IgD-negative memory B cell (primary cell): Measurements from ENCODE around the gene SERHL2. TPM values are rescaled to one million over a fixed set of nuclear protein-coding genes. Genes with fewer than 3 reads are reported as not detected.
"Not testable (repeated sequence)": the region's sequence is repeated elsewhere in the genome, so short reads cannot be mapped to it uniquely, and the experiment has no call there.

Experiments used
- H3K27ac Mint-ChIP-seq, 3 donors: one replicate each; pipeline ENCODE4 v1.8.0; 2020 to 2022; ENCODE audit warnings: mild to moderate bottlenecking in 3 of 3, mixed read lengths in 3 of 3, moderate library complexity in 1 of 3
- H3K27me3 Mint-ChIP-seq: one replicate; pipeline ENCODE4 v1.8.0; 2021; ENCODE audit warnings: mixed read lengths
- H3K36me3 Mint-ChIP-seq: one replicate; pipeline ENCODE4 v1.8.0; 2020; ENCODE audit warnings: mild to moderate bottlenecking, mixed read lengths
- H3K4me1 Mint-ChIP-seq, 3 donors: one replicate each; pipeline ENCODE4 v1.8.0; 2020 to 2022; ENCODE audit warnings: mixed read lengths in 3 of 3, mild to moderate bottlenecking in 1 of 3
- H3K4me3 Mint-ChIP-seq, 4 donors: one replicate each; pipeline ENCODE4 v1.8.0; 2020 to 2022; ENCODE audit warnings: mild to moderate bottlenecking in 4 of 4, mixed read lengths in 4 of 4, moderate library complexity in 3 of 4
- H3K9me3 Mint-ChIP-seq, 3 donors: one replicate each; pipeline ENCODE4 v1.8.0; 2020 to 2021; ENCODE audit warnings: mixed read lengths in 3 of 3, mild to moderate bottlenecking in 1 of 3
- polyA plus RNA-seq: library from polyadenylated mRNA; unstranded; fragments of 300-500 nt; fragmentation: Illumina TruSeq; gene quantifications from one replicate; pipeline ENCODE4 v1.2.3, GENCODE V29; 2021

SERHL2 gene
- polyA plus RNA-seq, 1 donor from 2014 or later: 4.5 TPM

DNA sequence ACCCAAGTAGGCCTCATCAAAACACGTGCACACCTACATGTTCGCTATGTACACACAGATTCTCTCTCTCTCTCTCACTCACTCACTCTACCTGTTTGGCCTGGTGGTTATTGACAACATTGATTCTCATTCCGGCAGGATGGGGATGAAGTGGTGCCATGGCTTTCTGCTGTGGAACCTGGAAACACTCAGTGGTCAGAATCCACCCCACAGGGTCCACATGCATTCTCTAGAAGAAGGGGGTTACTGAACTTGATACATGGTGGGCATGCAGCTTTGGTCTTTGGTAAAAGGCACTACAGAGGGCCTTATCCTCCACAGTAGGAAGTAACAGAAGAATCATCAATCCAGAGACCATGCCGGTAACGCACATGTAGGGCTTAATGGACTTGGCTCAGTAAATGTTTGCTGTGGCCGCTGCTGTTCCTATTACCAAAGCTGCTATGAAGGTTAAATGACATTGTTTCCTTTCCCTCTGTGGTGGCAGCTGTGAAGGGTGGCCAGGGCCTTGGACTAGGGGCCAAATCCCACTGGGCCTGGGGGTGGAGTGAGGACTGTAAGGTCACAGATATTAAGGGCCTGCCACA, 48.2 kb downstream of the SERHL2 start:
- H3K27ac Mint-ChIP-seq: peak overlapping the region in 2 of 3 donors; percentile 62 to 65
- H3K27me3 Mint-ChIP-seq: no peaks in the 10 kb centered on the region
- H3K9me3 Mint-ChIP-seq: no peaks in the 10 kb centered on the region
- peaks cover 0 to 14% (median 5%) of the 10 kb centered on the region in 3 donors for H3K4me1 Mint-ChIP-seq
- no peaks in the 10 kb centered on the region for H3K36me3 Mint-ChIP-seq
- peak overlapping the region in 1 of 4 donors; percentile 20 for H3K4me3 Mint-ChIP-seq

DNA sequence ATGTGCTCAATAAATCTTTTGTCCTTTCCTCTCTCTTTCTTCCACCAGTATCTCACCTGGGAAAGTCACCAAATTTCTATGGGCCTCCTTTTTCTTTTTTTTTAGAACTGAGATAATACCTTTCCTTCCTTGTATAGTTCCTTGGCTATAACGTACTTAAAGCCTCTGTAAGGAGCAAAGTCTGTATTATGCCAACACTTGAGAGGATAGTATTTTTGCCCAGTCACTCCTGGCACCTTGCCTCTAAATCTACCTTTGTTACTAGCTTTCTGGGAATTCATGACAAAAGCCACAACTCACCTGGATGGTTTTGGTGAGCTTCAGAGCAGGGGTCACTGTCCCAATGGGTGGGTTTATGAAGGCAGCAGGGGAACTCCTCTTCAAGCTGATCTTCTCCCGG, 48.7 kb downstream of the SERHL2 start:
- H3K4me1 Mint-ChIP-seq: peaks cover 0 to 14% (median 5%) of the 10 kb centered on the region in 3 donors
- no peak overlapping the region for H3K4me3 Mint-ChIP-seq
- H3K9me3 Mint-ChIP-seq: no peaks in the 10 kb centered on the region
- H3K27ac Mint-ChIP-seq: peak overlapping the region in 1 of 3 donors; percentile 11
- no peaks in the 10 kb centered on the region for H3K27me3 Mint-ChIP-seq
- H3K36me3 Mint-ChIP-seq: no peaks in the 10 kb centered on the region

DNA sequence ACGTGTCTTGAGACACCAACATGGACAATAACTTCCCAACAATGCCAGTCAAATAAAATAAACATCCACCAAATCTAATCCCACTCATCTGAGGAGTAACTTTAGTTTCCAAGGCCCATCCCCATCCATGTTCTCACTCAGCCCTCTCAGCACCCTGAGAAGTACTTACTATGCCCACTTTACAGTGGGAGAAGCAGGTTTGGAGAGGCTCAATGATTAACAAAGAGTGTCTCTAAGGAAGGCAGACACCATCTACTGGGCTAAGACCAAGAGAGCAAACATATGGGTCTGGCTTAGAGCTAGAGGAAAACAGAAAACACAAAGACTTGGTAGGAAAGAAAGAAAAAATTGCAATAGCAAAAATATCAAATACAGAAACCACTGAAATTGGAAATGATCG, 49.7 kb downstream of the SERHL2 start:
- Mint-ChIP-seq H3K36me3 (no peaks in the 10 kb centered on the region), H3K4me3 (no peak overlapping the region), H3K4me1 (peaks cover 0 to 14% (median 5%) of the 10 kb centered on the region in 3 donors), H3K27me3 (no peaks in the 10 kb centered on the region), H3K9me3 (no peaks in the 10 kb centered on the region), H3K27ac (no peak overlapping the region)

DNA sequence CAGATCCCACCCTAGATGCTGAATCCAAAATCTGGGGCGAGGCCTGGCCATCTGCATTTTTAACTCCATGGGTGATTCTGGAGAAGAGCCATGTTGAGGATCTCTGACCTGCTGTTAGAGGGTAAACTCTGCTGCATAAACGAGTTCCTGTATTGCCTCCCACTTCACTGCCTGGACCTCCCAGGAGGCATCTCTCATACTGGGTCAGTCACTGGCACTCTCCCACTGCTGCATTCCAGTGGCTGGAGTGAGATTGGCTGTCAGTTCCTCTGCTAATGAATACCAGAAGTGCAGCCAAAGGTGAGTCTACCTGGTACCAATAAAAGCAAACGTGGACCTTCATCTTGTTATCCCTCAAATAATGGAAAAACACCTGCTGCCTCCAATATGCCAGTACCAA, 50.6 kb downstream of the SERHL2 start:
- H3K4me3 Mint-ChIP-seq: no peak overlapping the region

DNA sequence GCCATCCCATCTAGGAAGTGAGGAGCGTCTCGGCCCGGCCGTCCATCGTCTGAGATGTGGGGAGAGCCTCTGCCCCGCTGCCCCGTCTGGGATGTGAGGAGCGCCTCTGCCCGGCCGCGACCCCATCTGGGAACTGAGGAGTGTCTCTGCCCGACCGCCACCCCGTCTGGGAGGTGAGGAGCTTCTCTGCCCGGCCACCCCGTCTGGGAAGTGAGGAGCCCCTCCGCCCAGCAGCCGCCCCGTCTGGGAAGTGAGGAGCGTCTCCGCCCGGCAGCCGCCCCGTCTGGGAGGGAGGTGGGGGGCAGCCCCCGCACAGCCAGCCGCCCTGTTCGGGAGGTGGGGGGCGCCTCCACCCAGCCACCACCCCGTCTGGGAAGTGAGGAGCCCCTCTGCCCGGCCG, 53.9 kb downstream of the SERHL2 start:
- Mint-ChIP-seq H3K27ac (peak overlapping the region in 1 of 3 donors; percentile 19), H3K4me1 (peaks cover 5 to 38% (median 18%) of the 10 kb centered on the region in 3 donors)
- H3K4me3 Mint-ChIP-seq, H3K27me3 Mint-ChIP-seq, H3K9me3 Mint-ChIP-seq, H3K36me3 Mint-ChIP-seq: not testable (repeated sequence)

More for the DNA sequence above, 50.6 kb downstream of the SERHL2 start:
- Mint-ChIP-seq H3K4me1 (peaks cover 0 to 21% (median 7%) of the 10 kb centered on the region in 3 donors), H3K27me3 (no peaks in the 10 kb centered on the region), H3K27ac (no peak overlapping the region), H3K36me3 (no peaks in the 10 kb centered on the region), H3K9me3 (no peaks in the 10 kb centered on the region)

DNA sequence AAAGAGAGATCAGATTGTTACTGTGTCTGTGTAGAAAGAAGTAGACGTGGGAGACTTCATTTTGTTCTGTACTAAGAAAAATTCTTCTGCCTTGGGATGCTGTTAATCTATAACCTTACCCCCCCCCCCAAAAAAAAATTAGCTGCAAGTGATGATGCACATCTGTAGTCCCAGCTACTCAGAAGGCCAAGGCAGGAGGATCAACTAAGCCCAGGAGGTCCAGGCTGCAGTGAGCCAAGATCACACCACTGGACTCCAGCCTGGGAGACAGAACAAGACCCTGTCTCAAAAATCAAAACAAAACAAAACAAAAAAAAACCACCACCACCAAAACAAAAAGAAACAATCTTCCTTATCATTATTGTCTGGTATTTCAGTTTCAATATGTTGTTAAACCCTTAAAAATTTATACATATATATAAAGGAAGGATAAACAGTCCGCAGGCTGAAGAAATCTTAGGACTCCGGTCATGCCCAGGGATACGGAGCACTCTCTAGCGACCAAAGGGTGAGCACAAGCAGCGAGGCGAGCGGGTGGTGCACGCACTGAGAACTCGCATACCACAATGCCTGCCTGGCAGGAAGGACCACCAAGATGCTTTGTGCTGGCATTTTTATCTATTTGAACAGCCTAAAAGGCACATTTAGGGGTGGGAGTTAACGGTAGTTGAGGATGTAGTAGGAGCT, 54.5 kb downstream of the SERHL2 start:
- H3K36me3 Mint-ChIP-seq: no peaks in the 10 kb centered on the region
- H3K27me3 Mint-ChIP-seq: no peaks in the 10 kb centered on the region
- peak overlapping the region in 1 of 4 donors; percentile 53 for H3K4me3 Mint-ChIP-seq
- H3K9me3 Mint-ChIP-seq: no peaks in the 10 kb centered on the region
- peaks cover 10 to 42% (median 24%) of the 10 kb centered on the region in 3 donors for H3K4me1 Mint-ChIP-seq
- peak overlapping the region in 1 of 3 donors; percentile 45 for H3K27ac Mint-ChIP-seq

DNA sequence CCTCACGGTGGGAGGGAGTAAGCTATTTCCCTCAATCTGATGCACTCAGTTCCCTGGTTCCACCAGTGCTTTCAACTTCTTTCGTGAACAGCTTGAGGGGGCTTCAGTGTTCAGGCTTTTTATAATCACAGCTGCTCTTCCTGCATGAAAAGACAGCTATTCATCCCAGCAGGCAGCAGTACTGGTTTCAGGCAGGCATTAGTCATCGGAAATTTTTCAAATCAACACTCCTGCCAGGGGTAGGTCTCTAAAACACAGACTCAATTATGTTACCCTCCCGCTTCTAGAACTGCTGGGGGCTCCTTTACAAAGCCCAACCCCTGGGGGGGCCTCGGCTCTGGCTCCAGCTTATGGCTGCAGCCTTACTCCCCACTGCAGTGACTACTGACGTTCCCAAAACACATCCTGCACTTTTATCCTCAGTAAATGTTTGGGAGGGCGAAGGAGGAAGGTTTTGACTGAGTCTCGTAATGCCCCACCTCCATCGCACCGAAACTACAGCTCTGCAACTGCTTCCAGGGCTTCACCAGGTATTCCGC, 55.1 kb downstream of the SERHL2 start:
- H3K27me3 Mint-ChIP-seq: no peaks in the 10 kb centered on the region
- H3K9me3 Mint-ChIP-seq: no peaks in the 10 kb centered on the region
- no peaks in the 10 kb centered on the region for H3K36me3 Mint-ChIP-seq
- peak overlapping the region in 1 of 4 donors; percentile 53 for H3K4me3 Mint-ChIP-seq
- H3K27ac Mint-ChIP-seq: peak overlapping the region in 1 of 3 donors; percentile 45
- H3K4me1 Mint-ChIP-seq: peaks cover 12 to 42% (median 26%) of the 10 kb centered on the region in 3 donors

DNA sequence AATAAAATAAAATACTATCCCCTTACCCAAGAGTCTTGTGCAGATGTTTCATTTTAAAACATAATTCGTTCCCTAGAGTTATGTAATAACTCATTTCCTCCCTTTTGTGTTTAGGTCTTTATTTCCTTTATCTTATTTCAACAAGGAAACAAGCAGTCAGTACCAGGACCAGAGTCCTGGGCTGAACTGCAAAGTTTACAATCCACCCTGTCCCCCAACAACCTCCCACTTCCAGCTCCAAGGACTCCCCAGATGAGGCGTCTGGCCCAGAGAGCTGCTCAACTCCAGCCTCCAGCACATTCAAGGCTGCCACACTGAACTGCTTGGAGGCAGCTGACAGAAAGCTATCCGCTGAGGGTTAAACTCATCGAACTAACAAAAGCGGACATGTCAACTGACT, 56.4 kb downstream of the SERHL2 start:
- Mint-ChIP-seq H3K9me3 (no peaks in the 10 kb centered on the region), H3K36me3 (no peaks in the 10 kb centered on the region), H3K4me1 (peaks cover 18 to 43% (median 30%) of the 10 kb centered on the region in 3 donors), H3K27me3 (no peaks in the 10 kb centered on the region), H3K4me3 (peak overlapping the region in 1 of 4 donors; percentile 60), H3K27ac (peak overlapping the region in 1 of 3 donors; percentile 55)

DNA sequence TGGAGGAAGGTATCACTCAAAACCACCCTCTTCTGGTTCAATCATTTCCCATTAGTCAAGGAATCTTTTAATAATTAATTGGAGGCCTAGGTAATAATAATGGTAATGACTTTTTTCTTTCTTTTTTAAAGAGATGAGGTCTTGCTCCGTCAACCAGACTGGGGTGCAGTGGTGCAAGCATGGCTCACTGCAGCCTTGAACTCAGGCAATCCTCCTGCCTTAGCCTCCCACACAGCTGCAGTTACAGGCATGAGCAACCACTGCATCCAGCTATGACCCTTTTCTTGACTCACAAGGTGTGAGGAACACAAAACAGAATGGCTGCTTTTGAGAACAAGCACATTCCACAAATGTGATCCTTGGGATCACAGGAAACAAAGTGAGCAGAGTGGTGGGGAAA, 57.3 kb downstream of the SERHL2 start:
- peaks cover 22 to 43% (median 34%) of the 10 kb centered on the region in 3 donors for H3K4me1 Mint-ChIP-seq
- no peaks in the 10 kb centered on the region for H3K36me3 Mint-ChIP-seq
- H3K27me3 Mint-ChIP-seq: no peaks in the 10 kb centered on the region
- no peaks in the 10 kb centered on the region for H3K9me3 Mint-ChIP-seq
- H3K27ac Mint-ChIP-seq: peak overlapping the region in 2 of 3 donors; percentile 33 to 53
- H3K4me3 Mint-ChIP-seq: peak overlapping the region in 1 of 4 donors; percentile 42

DNA sequence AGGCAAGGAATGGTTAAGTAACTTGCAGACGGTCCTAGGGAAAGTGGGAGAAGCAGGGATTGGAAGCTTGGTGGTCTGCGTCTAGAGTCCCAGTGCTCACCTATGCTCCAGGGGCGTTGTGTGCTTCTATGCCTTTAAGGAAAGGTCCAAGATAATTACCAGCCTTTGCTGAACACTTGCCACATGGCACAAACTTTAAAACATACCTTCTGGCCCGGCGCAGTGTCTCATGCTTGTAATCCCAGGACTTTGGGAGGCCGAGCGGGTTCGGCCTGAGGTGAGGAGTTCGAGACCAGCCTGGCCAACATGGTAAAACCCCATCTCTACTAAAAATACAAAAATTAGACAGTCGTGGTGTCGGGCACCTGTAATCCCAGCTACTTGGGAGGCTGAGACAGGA, 58.6 kb downstream of the SERHL2 start:
- H3K27ac Mint-ChIP-seq: peak overlapping the region in 1 of 3 donors; percentile 91

DNA sequence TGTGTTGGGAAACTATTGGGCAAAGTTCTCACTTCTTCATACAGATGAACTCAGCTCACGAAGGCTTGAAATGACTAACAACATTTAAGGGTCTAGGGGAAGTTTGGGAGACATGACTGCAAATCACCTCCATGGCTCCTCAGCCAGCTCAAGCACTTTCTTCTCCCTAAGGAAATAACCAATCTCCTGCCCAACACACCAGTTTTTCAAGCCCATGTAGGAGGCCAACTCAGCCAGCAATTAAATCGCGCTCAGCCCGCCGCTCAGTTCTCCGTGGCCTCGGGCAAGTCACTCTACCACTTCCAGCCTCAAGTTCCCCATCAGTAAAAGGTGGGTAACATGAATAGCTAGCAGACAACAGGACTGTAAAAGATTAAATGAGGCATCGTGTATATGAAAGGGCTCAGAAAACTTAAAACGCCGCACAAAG, 60.1 kb downstream of the SERHL2 start:
- H3K36me3 Mint-ChIP-seq: no peaks in the 10 kb centered on the region
- peak overlapping the region; percentile 75 to 99 (median 90) for H3K4me3 Mint-ChIP-seq
- H3K4me1 Mint-ChIP-seq: peaks cover 22 to 41% (median 37%) of the 10 kb centered on the region in 3 donors
- peak overlapping the region; percentile 91 to 100 (median 94) for H3K27ac Mint-ChIP-seq
- H3K27me3 Mint-ChIP-seq: no peaks in the 10 kb centered on the region
- no peaks in the 10 kb centered on the region for H3K9me3 Mint-ChIP-seq

More for the DNA sequence above, 58.6 kb downstream of the SERHL2 start:
- Mint-ChIP-seq H3K4me1 (peaks cover 22 to 43% (median 34%) of the 10 kb centered on the region in 3 donors), H3K4me3 (peak overlapping the region in 3 of 4 donors; percentile 72 to 87 (median 75)), H3K36me3 (no peaks in the 10 kb centered on the region), H3K9me3 (no peaks in the 10 kb centered on the region), H3K27me3 (no peaks in the 10 kb centered on the region)

DNA sequence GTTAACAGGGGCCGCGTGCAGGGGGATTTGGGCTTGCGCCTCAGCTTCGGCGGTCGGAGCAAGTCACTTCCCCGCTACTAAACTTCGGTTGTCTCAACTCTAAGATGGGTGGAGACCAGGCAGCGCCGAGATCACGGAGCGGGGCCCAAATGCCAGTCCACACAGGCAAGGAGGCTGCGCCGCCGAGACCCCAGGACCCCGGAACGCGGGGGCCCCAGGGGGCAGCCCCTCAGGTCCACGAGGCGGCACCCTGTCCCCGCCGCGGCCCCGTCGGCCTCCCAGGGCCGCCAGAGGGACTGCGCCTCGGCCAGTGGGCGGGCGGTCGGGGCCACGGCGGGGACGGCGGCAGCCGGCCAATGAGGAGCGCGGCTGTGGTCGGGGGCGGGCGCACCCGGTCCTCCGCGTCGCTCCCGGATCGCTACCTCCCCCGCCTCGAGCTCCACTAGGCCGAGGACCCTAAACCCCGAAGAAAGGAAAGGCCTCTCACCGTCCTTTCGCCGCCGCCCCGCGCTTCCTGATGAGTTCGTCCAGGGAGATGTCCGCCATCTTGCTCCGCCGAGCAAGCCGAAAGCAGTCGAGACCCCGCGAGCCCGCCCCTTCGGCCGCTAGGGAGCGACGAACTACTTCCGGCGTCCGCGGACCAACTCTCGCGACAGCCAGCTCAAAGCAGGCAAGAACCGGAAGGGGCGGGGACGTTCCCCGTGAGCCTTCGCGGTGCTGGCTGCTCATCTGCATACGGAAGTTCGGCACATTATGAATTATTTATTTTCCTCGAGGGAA, 60.7 kb downstream of the SERHL2 start, which contains the start of gene POLDIP3:
Gene POLDIP3 (minus strand): TSS at position 572 of the 780 bp plus-strand sequence. CDS start 26 bp downstream, at position 546.
- H3K4me1 Mint-ChIP-seq: peaks cover 22 to 38% (median 36%) of the 10 kb centered on the region in 3 donors
- no peaks in the 10 kb centered on the region for H3K36me3 Mint-ChIP-seq

DNA sequence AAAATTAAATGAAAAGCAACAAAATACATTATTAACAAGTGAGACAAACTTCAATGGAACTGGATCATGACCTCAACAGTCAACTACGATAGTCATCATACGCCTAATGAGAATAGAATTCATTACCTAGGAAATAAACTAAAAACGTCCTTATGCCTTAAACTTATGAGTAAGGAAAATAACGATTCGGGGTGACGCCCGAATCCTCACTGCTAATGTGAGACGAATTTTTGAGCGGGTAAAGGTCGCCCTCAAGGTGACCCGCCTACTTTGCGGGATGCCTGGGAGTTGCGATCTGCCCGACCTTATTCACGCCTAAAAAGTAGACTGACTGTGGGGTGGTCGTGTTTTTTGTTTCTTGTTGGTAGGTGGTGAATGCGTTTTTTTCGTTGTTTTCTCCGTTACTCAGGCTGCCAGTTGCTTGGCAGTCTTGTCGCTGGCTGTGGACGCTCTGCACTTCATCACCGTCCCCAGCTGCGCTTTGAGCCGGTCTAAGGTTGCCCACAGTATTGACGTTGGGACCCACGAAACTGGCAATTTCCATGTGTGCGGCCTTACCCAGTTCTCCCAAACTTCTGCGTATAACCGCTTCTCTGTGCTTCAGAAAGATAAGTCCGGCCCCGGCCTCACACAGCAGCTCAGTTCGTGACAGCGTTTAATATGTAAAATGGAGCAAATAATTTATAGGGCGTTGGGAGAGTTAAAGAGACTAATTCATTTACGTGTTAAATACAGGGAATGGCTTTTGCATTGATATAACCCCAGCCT, 61.5 kb downstream of the SERHL2 start:
- Mint-ChIP-seq H3K27me3 (no peaks in the 10 kb centered on the region), H3K4me1 (peaks cover 22 to 37% (median 32%) of the 10 kb centered on the region in 3 donors), H3K36me3 (no peaks in the 10 kb centered on the region), H3K27ac (peak overlapping the region; percentile 91 to 100 (median 100)), H3K4me3 (peak overlapping the region; percentile 75 to 98 (median 94)), H3K9me3 (no peaks in the 10 kb centered on the region)

More for the DNA sequence above, 60.7 kb downstream of the SERHL2 start, which contains the start of gene POLDIP3:
- H3K4me3 Mint-ChIP-seq: peak within 1 kb of the TSS; percentile 75 to 99 (median 94)
- peak within 1 kb of the TSS; percentile 91 to 100 (median 100) for H3K27ac Mint-ChIP-seq
- H3K9me3 Mint-ChIP-seq: no peaks in the 10 kb centered on the region
- no peaks in the 10 kb centered on the region for H3K27me3 Mint-ChIP-seq

DNA sequence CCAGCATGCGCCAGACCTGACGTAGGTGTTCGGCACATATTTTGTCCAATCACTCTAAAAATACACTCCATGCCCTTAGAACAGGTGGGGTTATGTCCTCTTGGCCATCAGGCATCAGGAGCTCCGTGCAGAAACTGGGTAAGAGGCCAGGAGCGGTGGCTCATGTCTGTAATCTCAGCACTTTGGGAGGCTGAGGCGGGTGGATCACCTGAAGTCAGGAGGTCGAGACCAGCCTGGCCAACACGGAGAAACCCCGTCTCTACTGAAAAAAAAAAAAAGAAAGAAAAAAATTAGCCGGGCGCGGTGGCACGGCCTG, 62.1 kb downstream of the SERHL2 start:
- H3K9me3 Mint-ChIP-seq, H3K27me3 Mint-ChIP-seq, H3K36me3 Mint-ChIP-seq: not testable (repeated sequence)
- H3K4me3 Mint-ChIP-seq: peak overlapping the region; percentile 75 to 98 (median 94)
- peaks cover 22 to 35% (median 31%) of the 10 kb centered on the region in 3 donors for H3K4me1 Mint-ChIP-seq
- peak overlapping the region; percentile 91 to 100 (median 100) for H3K27ac Mint-ChIP-seq
